Mesenchymal stem cell (in vitro differentiated cells and primary cell): ENCODE results near the gene TMEM63A.

Experiments used
- DNase-seq: peaks from one replicate; pipeline ENCODE4 v3.0.0-alpha.2; 2013
- H2AFZ ChIP-seq: one replicate; pipeline ENCODE4 v1.6.1; 2013; ENCODE audit warnings: low read depth, mild to moderate bottlenecking, control low read depth, inconsistent platforms, low read length, moderate library complexity
- H2AK5ac ChIP-seq: 2 replicates; pipeline ENCODE4 v1.6.1; 2013; ENCODE audit warnings: low read length, moderate library complexity, mild to moderate bottlenecking, inconsistent platforms; ENCODE audit not compliant: severe bottlenecking
- H2BK120ac ChIP-seq: one replicate; pipeline ENCODE4 v1.6.1; 2013; ENCODE audit warnings: low read depth, mild to moderate bottlenecking, inconsistent platforms, low read length, moderate library complexity
- H2BK12ac ChIP-seq, 2 experiments: one replicate each; pipeline ENCODE4 v1.6.1; 2013; ENCODE audit warnings: inconsistent platforms in 2 of 2, low read length in 2 of 2, mild to moderate bottlenecking in 2 of 2, moderate library complexity in 2 of 2, control low read depth in 1 of 2
- H2BK15ac ChIP-seq: one replicate; pipeline ENCODE4 v1.6.1; 2013; ENCODE audit warnings: mild to moderate bottlenecking, low read depth, inconsistent platforms; ENCODE audit not compliant: poor library complexity, severe bottlenecking
- H2BK5ac ChIP-seq: 2 replicates; pipeline ENCODE4 v1.6.1; 2013; ENCODE audit warnings: low read depth, mild to moderate bottlenecking, low read length, control low read depth, inconsistent platforms; ENCODE audit not compliant: poor library complexity, severe bottlenecking
- H3K14ac ChIP-seq, 2 experiments: one replicate each; pipeline ENCODE4 v1.6.1; 2013; ENCODE audit warnings: inconsistent platforms in 2 of 2, low read length in 2 of 2, control low read depth in 1 of 2, mild to moderate bottlenecking in 1 of 2, moderate library complexity in 1 of 2
- H3K18ac ChIP-seq, 2 experiments: one replicate each; pipeline ENCODE4 v1.6.1; 2013; ENCODE audit warnings: inconsistent platforms in 2 of 2, low read length in 2 of 2, control low read depth in 1 of 2, low read depth in 1 of 2, mild to moderate bottlenecking in 1 of 2
- H3K23ac ChIP-seq, 2 experiments: one replicate each; pipeline ENCODE4 v1.6.1; 2013; ENCODE audit warnings: inconsistent platforms in 2 of 2, low read length in 2 of 2, mild to moderate bottlenecking in 2 of 2, moderate library complexity in 2 of 2, control low read depth in 1 of 2
- H3K27ac ChIP-seq: 2 replicates; pipeline ENCODE4 v1.5.1; 2013; ENCODE audit warnings: mild to moderate bottlenecking, moderate library complexity, low read length, control low read depth, inconsistent platforms; ENCODE audit not compliant: poor library complexity, severe bottlenecking
- H3K27me3 ChIP-seq, 2 experiments: 2 replicates each; pipeline versions ENCODE4 v1.6.1 to v1.7.0; 2013; ENCODE audit warnings: low read length in 2 of 2, mild to moderate bottlenecking in 2 of 2, moderate library complexity in 2 of 2, control low read depth in 1 of 2, inconsistent platforms in 1 of 2; ENCODE audit not compliant: control insufficient read depth in 1 of 2, insufficient read depth in 1 of 2
- H3K36me3 ChIP-seq, 2 experiments: 2 replicates each; pipeline versions ENCODE4 v1.6.1 to v1.7.0; 2013; ENCODE audit warnings: low read length in 2 of 2, control low read depth in 1 of 2, inconsistent platforms in 1 of 2, low read depth in 1 of 2, mild to moderate bottlenecking in 1 of 2; ENCODE audit not compliant: insufficient read depth in 2 of 2, control insufficient read depth in 1 of 2
- H3K4ac ChIP-seq, 2 experiments: one replicate each; pipeline ENCODE4 v1.6.1; 2013; ENCODE audit warnings: inconsistent platforms in 2 of 2, low read length in 2 of 2, mild to moderate bottlenecking in 2 of 2, moderate library complexity in 2 of 2, control low read depth in 1 of 2, low read depth in 1 of 2
- H3K4me1 ChIP-seq: 2 replicates; pipeline ENCODE4 v1.6.1; 2013; ENCODE audit warnings: low read depth, low read length, control low read depth; ENCODE audit not compliant: control insufficient read depth, insufficient read depth
- H3K4me2 ChIP-seq: 2 replicates; pipeline ENCODE4 v1.6.1; 2013; ENCODE audit warnings: low read length, mild to moderate bottlenecking, inconsistent platforms; ENCODE audit not compliant: poor library complexity, severe bottlenecking
- H3K4me3 ChIP-seq, 2 experiments: 2 replicates each; pipeline versions ENCODE4 v1.5.1 to v1.7.0; 2013; ENCODE audit warnings: low read length in 2 of 2, mild to moderate bottlenecking in 2 of 2, control low read depth in 1 of 2, low read depth in 1 of 2; ENCODE audit not compliant: insufficient read depth in 1 of 2
- H3K79me1 ChIP-seq: replicated peaks from 2 replicates; pipeline ENCODE4 v1.6.1; 2013; ENCODE audit warnings: mild to moderate bottlenecking, control low read depth, low read length, inconsistent platforms; ENCODE audit not compliant: poor library complexity, severe bottlenecking
- H3K9ac ChIP-seq: 2 replicates; pipeline ENCODE4 v1.7.0; 2013; ENCODE audit warnings: mild to moderate bottlenecking, low read length, moderate library complexity
- H3K9me3 ChIP-seq: 2 replicates; pipeline ENCODE4 v1.7.0; 2013; ENCODE audit warnings: mild to moderate bottlenecking, low read length; ENCODE audit not compliant: control insufficient read depth
- H4K8ac ChIP-seq: one replicate; pipeline ENCODE4 v1.6.1; 2013; ENCODE audit warnings: inconsistent platforms, mild to moderate bottlenecking, low read length, moderate library complexity
- H4K91ac ChIP-seq: one replicate; pipeline ENCODE4 v1.6.1; 2013; ENCODE audit warnings: mild to moderate bottlenecking, low read length, inconsistent platforms
- WGBS: methylation state at CpG from one replicate; pipeline ENCODE4 v1.1.7; 2013; ENCODE audit warnings: mixed read lengths; 5-methylcytosine and 5-hydroxymethylcytosine counted together

Gene TMEM63A

DNA sequence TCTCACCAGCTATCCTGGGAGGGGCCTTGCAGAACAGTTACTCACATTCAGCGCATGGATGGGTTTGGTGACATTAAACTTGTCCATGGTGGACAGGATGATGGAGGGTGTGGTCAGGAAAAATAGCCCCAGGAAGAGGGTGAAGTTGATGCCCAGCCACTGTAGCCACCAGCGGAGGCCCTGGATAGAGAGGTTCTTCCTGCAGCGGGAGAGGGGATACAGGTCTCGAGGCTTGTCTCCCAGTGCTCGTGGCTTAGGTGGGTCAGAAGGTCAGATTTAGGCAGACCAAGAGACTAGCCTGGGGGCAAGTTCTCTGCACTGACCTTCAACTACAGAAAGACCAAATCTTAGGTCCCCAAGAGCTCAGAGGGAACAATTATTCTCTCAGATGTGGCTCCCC lies 23.0 kb downstream of the TMEM63A start:
- Histone ChIP-seq H3K27ac (no peak overlapping the region), H3K9ac (no peak overlapping the region), H2BK120ac (no peak overlapping the region), H4K8ac (no peak overlapping the region), H3K14ac (no peak overlapping the region), H3K23ac (no peak overlapping the region), H3K4ac (no peak overlapping the region), H2AK5ac (no peak overlapping the region), H3K4me1 (peaks cover 3% of the 10 kb centered on the region), H3K79me1 (no peaks in the 10 kb centered on the region), H3K36me3 (peaks cover 42 to 87% of the 10 kb centered on the region in 2 experiments), H3K18ac (no peak overlapping the region), H3K9me3 (no peaks in the 10 kb centered on the region), H3K27me3 (no peaks in the 10 kb centered on the region), H3K4me3 (no peak overlapping the region), H2BK15ac (peak overlapping the region; percentile 3), H3K4me2 (no peak overlapping the region), H2BK5ac (no peak overlapping the region), H2AFZ (no peak overlapping the region), H2BK12ac (no peak overlapping the region), H4K91ac (no peak overlapping the region)
- 98% methylated on average over 5 of the region's 5 CpGs for WGBS
- DNase-seq, result no peak

DNA sequence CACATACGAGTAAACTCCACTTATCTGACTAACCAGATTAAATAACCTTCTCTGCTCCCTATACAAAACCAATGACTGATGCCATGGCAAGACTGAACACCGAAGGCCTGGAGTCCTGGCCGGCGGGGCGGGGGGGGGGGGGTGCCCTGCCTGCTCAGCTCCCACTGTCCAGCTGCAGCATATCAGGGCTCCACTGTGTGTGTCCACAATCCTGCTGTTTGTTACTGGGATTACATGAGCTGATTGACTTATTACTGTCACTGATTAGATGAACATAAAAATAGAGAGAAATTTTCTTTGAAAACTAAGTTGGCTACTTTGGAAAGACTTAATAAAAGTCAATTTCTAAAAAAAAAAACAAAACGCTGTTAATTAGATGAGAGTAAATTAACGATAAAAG lies 24.9 kb downstream of the TMEM63A start:
- no peak overlapping the region for H2AK5ac ChIP-seq
- no peak overlapping the region for H3K18ac ChIP-seq
- H2BK120ac ChIP-seq, result no peak overlapping the region
- no peaks in the 10 kb centered on the region for H3K27me3 ChIP-seq
- no peaks in the 10 kb centered on the region for H3K9me3 ChIP-seq
- H3K9ac ChIP-seq, result no peak overlapping the region
- no peak overlapping the region for H2BK12ac ChIP-seq
- H3K36me3 ChIP-seq, result peaks cover 51 to 90% of the 10 kb centered on the region in 2 experiments
- no peak overlapping the region for H3K4ac ChIP-seq
- no peak overlapping the region for H4K8ac ChIP-seq
- H4K91ac ChIP-seq, result no peak overlapping the region
- H3K14ac ChIP-seq, result no peak overlapping the region
- H3K4me1 ChIP-seq, result no peaks in the 10 kb centered on the region
- no peak for DNase-seq
- 97% methylated on average over 4 of the region's 7 CpGs for WGBS
- H2BK15ac ChIP-seq, result no peak overlapping the region
- no peak overlapping the region for H2AFZ ChIP-seq
- no peaks in the 10 kb centered on the region for H3K79me1 ChIP-seq
- H3K4me3 ChIP-seq, result no peak overlapping the region
- H3K4me2 ChIP-seq, result no peak overlapping the region
- no peak overlapping the region for H2BK5ac ChIP-seq
- no peak overlapping the region for H3K27ac ChIP-seq
- no peak overlapping the region for H3K23ac ChIP-seq

DNA sequence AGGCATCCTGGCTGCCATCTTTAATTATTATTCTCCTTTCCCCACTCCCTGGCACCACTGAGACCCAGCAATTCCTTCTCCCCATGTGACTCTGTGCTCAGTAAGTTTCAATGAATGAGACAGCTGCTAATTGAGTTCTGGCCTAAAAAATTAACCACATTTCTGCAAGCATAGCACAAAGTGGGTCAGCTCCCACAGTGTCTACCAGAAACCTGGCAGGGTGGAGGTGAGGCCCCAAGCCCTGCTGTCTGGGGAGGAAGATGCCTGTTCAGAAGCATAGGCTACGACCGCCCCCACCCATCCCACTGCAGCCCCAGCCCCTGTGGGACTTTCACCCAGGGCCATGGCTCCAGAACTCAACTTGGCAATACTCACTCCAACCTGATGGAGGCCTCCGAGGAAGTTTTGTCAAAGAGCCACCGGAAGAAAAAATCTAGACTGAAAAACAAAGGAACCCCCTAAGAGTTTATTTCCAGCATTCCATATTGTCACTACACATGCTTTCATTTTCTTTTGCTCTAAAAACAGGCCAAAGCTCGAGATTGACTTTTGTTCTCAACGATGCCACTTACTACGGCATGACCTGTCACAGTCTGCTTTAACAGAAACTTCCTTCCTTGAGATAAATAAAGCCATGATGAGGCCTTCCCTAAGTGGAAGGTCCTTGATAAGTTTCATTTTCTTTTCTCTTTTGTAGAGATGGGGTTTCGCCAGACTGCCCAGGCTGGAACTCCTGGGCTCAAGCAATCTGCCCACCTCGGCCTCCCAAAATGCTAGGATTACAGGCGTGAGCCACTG lies 26.5 kb downstream of the TMEM63A start:
- WGBS, result 95% methylated on average over 10 of the region's 10 CpGs
- Histone ChIP-seq H2BK15ac (no peak overlapping the region), H3K4me2 (no peak overlapping the region)

DNA sequence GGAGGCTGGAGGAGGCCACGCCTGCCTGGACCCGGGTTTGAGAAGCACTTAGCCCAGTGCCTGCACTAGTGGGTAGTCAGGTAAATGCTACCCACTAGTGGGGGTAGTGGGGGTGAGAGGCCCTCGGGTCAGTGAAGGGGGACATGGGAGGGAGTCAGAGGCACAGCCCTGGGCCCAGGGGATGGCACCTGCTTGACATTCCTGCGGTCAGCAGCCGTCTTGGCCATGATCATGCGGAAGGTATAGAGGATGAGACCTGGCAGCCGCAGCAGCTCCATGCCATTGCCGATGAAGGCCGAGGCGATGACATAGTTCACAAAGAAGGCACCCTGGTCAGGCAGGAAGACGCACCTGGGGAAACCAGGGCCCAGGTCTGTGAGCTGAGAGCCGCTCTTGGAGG lies 28.7 kb downstream of the TMEM63A start:
- Histone ChIP-seq H4K8ac (no peak overlapping the region), H2AFZ (no peak overlapping the region), H3K4me1 (no peaks in the 10 kb centered on the region), H3K9ac (no peak overlapping the region), H3K9me3 (no peaks in the 10 kb centered on the region), H3K18ac (no peak overlapping the region), H4K91ac (no peak overlapping the region), H3K27me3 (no peaks in the 10 kb centered on the region), H2BK15ac (no peak overlapping the region), H2AK5ac (no peak overlapping the region), H3K23ac (no peak overlapping the region), H3K27ac (no peak overlapping the region), H3K79me1 (no peaks in the 10 kb centered on the region), H2BK12ac (no peak overlapping the region), H3K4me3 (no peak overlapping the region), H3K4ac (no peak overlapping the region), H3K4me2 (no peak overlapping the region), H2BK120ac (no peak overlapping the region), H3K36me3 (peaks cover 40 to 66% of the 10 kb centered on the region in 2 experiments), H3K14ac (no peak overlapping the region), H2BK5ac (no peak overlapping the region)
- DNase-seq, result no peak
- WGBS, result 96% methylated on average over 12 of the region's 12 CpGs

More for the DNA sequence above, 26.5 kb downstream of the TMEM63A start:
- Histone ChIP-seq H3K4me1 (no peaks in the 10 kb centered on the region), H2AK5ac (no peak overlapping the region), H2BK5ac (no peak overlapping the region), H4K91ac (no peak overlapping the region), H3K9me3 (no peaks in the 10 kb centered on the region), H2BK12ac (no peak overlapping the region), H2BK120ac (no peak overlapping the region), H3K23ac (no peak overlapping the region), H4K8ac (no peak overlapping the region), H3K4me3 (no peak overlapping the region), H3K79me1 (no peaks in the 10 kb centered on the region), H3K18ac (no peak overlapping the region), H3K14ac (no peak overlapping the region), H3K27ac (no peak overlapping the region), H2AFZ (no peak overlapping the region), H3K27me3 (no peaks in the 10 kb centered on the region), H3K36me3 (peaks cover 38 to 83% of the 10 kb centered on the region in 2 experiments), H3K4ac (no peak overlapping the region), H3K9ac (no peak overlapping the region)
- DNase-seq, result no peak
